Stimulated activated CD4-positive, alpha-beta T cell treated with anti-CD3 and anti-CD28 coated beads, Interleukin-2, amount 100 ng/mL, for 24 hours (primary cell): ENCODE data around the gene SARNP.

Source experiments
- DNase-seq, 2 donors: peaks; one replicate each; pipeline ENCODE4 v3.0.0-alpha.2; 2020

The SARNP gene

GRCh38 chr12:55741931-55742680 is 75.4 kb downstream of the SARNP start:
- no peak for DNase-seq

DNA sequence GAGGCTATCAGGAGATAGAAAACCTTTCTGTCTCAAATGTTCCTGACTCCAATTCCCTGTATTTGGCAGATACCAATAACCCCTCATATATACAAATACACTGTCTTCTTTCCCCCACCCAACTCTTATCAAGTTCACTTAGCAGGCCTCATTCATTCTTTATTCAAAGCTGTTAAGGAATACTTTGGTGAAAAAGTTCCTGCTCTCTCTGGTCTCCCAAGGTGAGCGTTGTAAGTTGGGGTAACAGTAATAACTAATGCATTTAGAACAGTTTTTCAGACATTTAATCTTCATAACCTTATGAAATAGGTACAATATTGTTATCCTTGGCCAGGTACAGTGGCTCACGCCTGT is 78.5 kb downstream of the SARNP start:
- DNase-seq, result no peak

GRCh38 chr12:55738123-55739024 is 79.2 kb downstream of the SARNP start:
- peak; percentile 84 for DNase-seq

- no peak for DNase-seq
Observed at GRCh38 chr12:55737581-55738122, 79.9 kb downstream of the SARNP start.

- DNase-seq, result peak; percentile 58 to 71
Observed at GRCh38 chr12:55736780-55737580, 80.5 kb downstream of the SARNP start.

DNA sequence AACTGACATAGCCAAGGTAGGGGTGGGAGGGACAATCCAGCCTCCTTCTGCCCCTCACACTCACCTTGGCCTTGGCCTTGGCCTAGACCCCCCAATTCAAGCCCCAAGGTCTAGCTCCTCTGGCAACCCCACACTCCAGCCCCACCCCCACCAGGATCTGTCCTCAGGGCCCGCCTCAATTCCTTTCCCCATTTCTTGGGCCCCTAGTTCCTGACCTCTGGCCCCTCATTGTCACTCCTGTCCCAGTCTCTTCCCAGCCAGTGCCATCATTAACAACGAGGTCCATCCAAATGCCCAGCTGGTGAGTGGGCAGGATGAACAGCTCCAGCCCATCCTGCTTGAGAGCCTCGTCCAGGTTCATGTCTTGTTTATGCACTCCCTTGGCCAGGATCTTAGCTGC is 81.4 kb downstream of the SARNP start:
- no peak for DNase-seq

GRCh38 chr12:55734595-55734994 is 82.9 kb downstream of the SARNP start:
- DNase-seq, result no peak

- DNase-seq, result no peak
Observed at GRCh38 chr12:55733858-55734257, 83.7 kb downstream of the SARNP start.

GRCh38 chr12:55733021-55733555 is 84.4 kb downstream of the SARNP start:
- DNase-seq, result no peak

DNA sequence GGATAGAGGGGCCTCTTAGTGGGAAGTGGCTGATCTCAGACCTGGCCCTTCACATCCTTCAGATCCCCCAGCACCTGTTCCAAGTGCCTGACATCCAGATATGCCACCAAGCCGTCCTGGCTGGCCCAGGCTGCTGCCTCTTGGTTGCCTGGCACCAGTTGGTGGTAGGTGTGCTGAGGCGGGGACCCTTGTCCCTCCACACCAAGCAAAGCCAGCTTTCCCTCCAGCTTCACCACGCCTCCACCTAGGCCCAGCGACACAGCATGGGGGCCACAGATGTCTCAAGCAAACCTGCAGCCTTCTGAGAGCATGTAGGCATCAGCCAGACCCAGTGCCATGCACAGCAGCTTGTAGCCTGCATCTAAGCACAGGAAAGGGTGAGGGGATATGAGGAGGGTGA is 85.2 kb downstream of the SARNP start:
- DNase-seq, result no peak

GRCh38 chr12:55729819-55730818 is 87.4 kb downstream of the SARNP start:
- no peak for DNase-seq

GRCh38 chr12:55728939-55729818 is 88.3 kb downstream of the SARNP start, which contains the start of gene CD63:
CD63 (minus strand) TSS chr12:55729009; CDS start chr12:55728341, 668 bp downstream.
- peak; percentile 75 to 84 for DNase-seq

DNA sequence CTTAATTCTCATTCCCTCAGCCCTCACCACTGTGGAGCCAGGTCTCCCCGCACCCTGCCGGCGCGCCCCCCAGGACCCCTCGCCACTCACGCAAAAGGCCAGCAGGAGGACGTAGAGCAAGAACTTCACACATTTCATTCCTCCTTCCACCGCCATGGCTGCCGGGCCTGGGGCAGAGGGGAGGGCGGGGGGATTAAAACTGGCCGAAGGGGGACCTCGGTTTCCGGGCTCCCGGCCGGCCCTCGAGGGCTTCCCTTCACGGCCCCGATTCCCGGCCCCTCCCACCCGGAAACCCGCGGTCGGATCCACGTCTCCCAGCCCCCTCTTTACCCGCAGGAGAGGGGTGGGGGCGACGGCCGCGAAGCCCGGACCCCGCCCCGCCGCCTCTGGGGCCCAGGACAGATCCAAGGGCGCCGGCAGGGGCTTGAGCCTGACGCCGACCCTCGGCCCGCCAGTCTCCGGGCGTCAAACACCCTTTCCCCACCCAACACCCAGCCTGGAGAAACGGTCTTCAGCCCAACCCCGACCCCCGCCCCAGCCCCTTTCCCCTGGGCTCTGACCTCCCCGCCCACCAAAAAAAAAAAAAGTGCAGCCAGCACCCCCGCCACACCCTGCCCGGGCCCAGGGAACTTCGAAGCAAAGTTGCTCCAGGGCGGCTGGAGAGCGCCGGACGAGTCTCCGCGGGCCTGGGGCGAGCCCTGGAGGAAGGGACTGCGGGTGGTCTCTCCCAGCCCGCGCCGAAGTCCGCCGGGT is 89.2 kb downstream of the SARNP start:
- DNase-seq, result peak in 1 of 2 donors; percentile 38

DNA sequence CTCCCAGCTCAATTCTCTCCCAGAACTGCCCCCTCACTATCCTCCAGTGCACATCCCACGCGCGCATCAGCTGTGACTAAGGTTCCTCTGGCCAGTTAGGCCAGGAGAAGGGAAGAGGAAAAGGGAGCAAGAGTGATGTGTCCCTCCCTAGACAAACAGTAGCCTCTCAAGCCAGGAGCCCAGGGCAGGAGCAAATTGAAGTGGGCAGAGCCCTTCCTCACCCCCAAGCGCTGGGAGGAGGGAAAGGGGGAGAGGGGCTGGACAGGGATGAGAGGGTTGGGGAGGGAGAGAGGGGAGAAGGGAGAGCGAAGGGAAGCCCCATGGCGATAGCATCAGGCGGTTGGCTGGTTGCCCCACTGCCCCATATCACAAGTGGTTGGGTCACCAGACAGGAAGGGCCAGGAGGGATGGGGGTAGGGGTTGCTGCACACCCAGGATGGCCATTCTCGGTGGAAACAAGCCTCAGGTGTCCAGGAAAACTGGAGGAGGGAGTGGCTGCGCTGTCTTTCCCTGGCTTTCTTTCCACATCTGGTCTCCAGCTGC is 89.8 kb downstream of the SARNP start:
- DNase-seq, result no peak

DNA sequence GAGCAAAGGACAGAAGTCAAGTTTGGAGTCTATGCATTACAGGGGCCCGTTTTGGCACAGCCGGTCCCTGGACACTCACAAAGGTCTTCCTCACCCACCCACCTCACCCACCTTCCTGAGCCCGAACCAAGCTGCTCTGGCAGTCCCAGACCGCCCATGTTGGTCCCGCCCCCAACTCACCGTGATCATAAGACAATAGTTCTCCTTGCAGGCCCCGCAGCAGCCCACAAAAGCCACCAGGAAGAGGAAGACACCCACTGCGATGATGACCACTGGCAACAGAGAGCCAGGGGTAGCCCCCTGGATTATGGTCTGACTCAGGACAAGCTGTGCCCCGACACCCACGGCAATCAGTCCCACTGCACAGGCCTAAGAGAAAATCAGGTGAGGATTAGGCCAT is 90.6 kb downstream of the SARNP start:
- DNase-seq, result no peak

GRCh38 chr12:55725556-55725955 is 92.0 kb downstream of the SARNP start:
- DNase-seq, result no peak

DNA sequence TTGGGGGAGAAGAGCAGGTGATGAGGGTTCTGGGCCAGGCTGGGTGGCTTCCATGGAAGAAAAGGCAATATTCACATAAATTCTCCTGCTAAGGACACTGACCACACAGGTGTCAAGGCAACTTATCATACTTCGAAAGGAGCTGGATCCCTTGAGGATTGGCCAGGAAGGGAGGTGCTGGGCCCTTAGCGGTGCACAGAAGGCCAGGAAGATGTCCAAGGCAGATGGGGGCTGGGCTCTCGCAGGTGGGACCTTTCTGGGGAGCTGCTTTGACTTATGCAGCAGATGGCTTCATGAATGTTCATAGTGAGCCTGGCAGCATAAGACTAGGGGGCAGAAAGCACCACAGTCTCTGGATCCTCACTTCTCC is 92.6 kb downstream of the SARNP start:
- DNase-seq, result no peak

GRCh38 chr12:55724226-55724939 is 93.1 kb downstream of the SARNP start:
- DNase-seq, result peak; percentile 68 to 73
